K562 (cell line): ENCODE data around the gene IGF2.

ENCODE experiments used
- ARID4B ChIP-seq: sonication (generic); formaldehyde crosslinking; IDR thresholded peaks from 2 replicates; pipeline ENCODE4 v1.8.0; 2022; ENCODE audit warnings: mild to moderate bottlenecking, missing genetic modification reagents
- BRD4 ChIP-seq: fragments of 200-600 bp; sonication (generic); IDR thresholded peaks from 2 replicates; pipeline ENCODE4 v1.6.1; 2017; ENCODE audit warnings: inconsistent platforms
- CBX2 ChIP-seq: fragments of 200-600 bp; sonication (generic); IDR thresholded peaks from one replicate; pipeline ENCODE4 v1.6.1; 2012; ENCODE audit warnings: mild to moderate bottlenecking, low read length, inconsistent platforms; ENCODE audit not compliant: insufficient read depth, poor library complexity, severe bottlenecking
- ELK1 ChIP-seq: sonication (generic); formaldehyde crosslinking; IDR thresholded peaks from 2 replicates; pipeline ENCODE4 v1.8.1; 2022; ENCODE audit warnings: missing genetic modification reagents
- FOXA1 ChIP-seq: fragments of 450-650 bp; IDR thresholded peaks from 2 replicates; pipeline ENCODE4 v1.6.1; 2016; ENCODE audit warnings: mild to moderate bottlenecking, borderline replicate concordance
- MAFK ChIP-seq: IDR thresholded peaks from 2 replicates; pipeline ENCODE4 v1.6.1; 2011; ENCODE audit warnings: low read length, improper control_type of control experiment
- PCBP1 ChIP-seq: fragments of 200-400 bp; formaldehyde crosslinking; IDR thresholded peaks from 2 replicates; pipeline ENCODE4 v1.6.1; 2018; ENCODE audit warnings: mild to moderate bottlenecking, low read depth, low read length; ENCODE audit not compliant: poor library complexity, severe bottlenecking
- RBM39 ChIP-seq: fragments of 200-400 bp; formaldehyde crosslinking; optimal IDR thresholded peaks from 2 replicates; pipeline ENCODE3; 2018; ENCODE audit warnings: low read depth, low read length
- ZNF280B ChIP-seq: fragments of 250-450 bp; sonication (Bioruptor Pico); IDR thresholded peaks from 2 replicates; pipeline ENCODE4 v1.5.1; 2021; ENCODE audit warnings: mild to moderate bottlenecking

GRCh38 chr11:2118677-2119076 is 20.5 kb downstream of the IGF2 start:
- TF ChIP-seq BRD4: no peak
- no peak for TF ChIP-seq ZNF280B
- TF ChIP-seq RBM39: no peak
- TF ChIP-seq FOXA1: no peak
- TF ChIP-seq ELK1 (CRISPR knock-in tag): no peak
- no peak for TF ChIP-seq CBX2
- TF ChIP-seq ARID4B (CRISPR knock-in tag): no peak
- no peak for TF ChIP-seq MAFK
- TF ChIP-seq PCBP1: no peak
